ENCODE measurements around the gene TST.
A peak's percentile ranks its signal among the peaks of the same experiment; 100 is the strongest.

Gene TST

GRCh38 chr22:37032134-37032534 is 12.9 kb upstream of the TST start:
- no peak for DNase-seq

- no peak for DNase-seq
These were observed 11.5 kb upstream of the TST start for GRCh38 chr22:37030560-37031281.

- no peak for DNase-seq
These were observed 9.7 kb upstream of the TST start for GRCh38 chr22:37028692-37029674.

GRCh38 chr22:37027556-37027955 is 8.3 kb upstream of the TST start:
- no peak for DNase-seq

GRCh38 chr22:37026325-37026724 is 7.1 kb upstream of the TST start:
- no peak for DNase-seq

- DNase-seq: no peak
These were observed 6.3 kb upstream of the TST start for GRCh38 chr22:37025500-37026070.

GRCh38 chr22:37024339-37025157 is 5.3 kb upstream of the TST start:
- DNase-seq: no peak

GRCh38 chr22:37023743-37024338 is 4.6 kb upstream of the TST start:
- no peak for DNase-seq

- no peak for DNase-seq
These were observed 3.5 kb upstream of the TST start for GRCh38 chr22:37022483-37023337.

GRCh38 chr22:37021710-37022482 is 2.6 kb upstream of the TST start:
- DNase-seq: peak; percentile 44

- DNase-seq: no peak
These were observed 1.8 kb upstream of the TST start for GRCh38 chr22:37021041-37021440.

- no peak for DNase-seq
These were observed 889 bp upstream of the TST start for GRCh38 chr22:37020192-37020479.

- DNase-seq: no peak
These were observed 385 bp downstream of the TST start for GRCh38 chr22:37018815-37019308.

- no peak for DNase-seq
These were observed 997 bp downstream of the TST start for GRCh38 chr22:37018086-37018814.

- no peak for DNase-seq
These were observed 1.9 kb downstream of the TST start for GRCh38 chr22:37017356-37017755.

- DNase-seq: no peak
These were observed 2.9 kb downstream of the TST start for GRCh38 chr22:37016134-37016910.

GRCh38 chr22:37015587-37015878 is 3.7 kb downstream of the TST start:
- no peak for DNase-seq

- DNase-seq: no peak
These were observed 4.2 kb downstream of the TST start for GRCh38 chr22:37014835-37015586.

GRCh38 chr22:37014415-37014806 is 4.8 kb downstream of the TST start:
- no peak for DNase-seq

Measured in stimulated activated CD4-positive, alpha-beta T cell treated with anti-CD3 and anti-CD28 coated beads, Interleukin-1b, Interleukin-23, amount 100 ng/mL, for 48 hours (primary cell).